NCI-H2081 treated with DMSO at 0.1 percent for 48 hours (cell line): ENCODE data around the gene MPDZ.
A peak's percentile ranks its signal among the peaks of the same experiment; 100 is the strongest.
"Not testable (repeated sequence)": the region's sequence is repeated elsewhere in the genome, so short reads cannot be mapped to it uniquely, and the experiment has no call there.

Experiments
- DNase-seq: peaks from one replicate; lab custom pipeline; 2025; lab: John Stamatoyannopoulos, UW

MPDZ gene

GRCh38 chr9:13267743-13268142, 11.7 kb downstream of the MPDZ start:
- no peak for DNase-seq

GRCh38 chr9:13266167-13266566, 13.3 kb downstream of the MPDZ start:
- no peak for DNase-seq

- no peak for DNase-seq
Observed at GRCh38 chr9:13264788-13265187, 14.7 kb downstream of the MPDZ start.

- no peak for DNase-seq
Observed at GRCh38 chr9:13263511-13263910, 16.0 kb downstream of the MPDZ start.

GRCh38 chr9:13252852-13253251, 26.6 kb downstream of the MPDZ start:
- DNase-seq: no peak

- DNase-seq: peak; percentile 27
Observed at GRCh38 chr9:13244181-13244580, 35.3 kb downstream of the MPDZ start.

- no peak for DNase-seq
Observed at GRCh38 chr9:13241283-13241682, 38.2 kb downstream of the MPDZ start.

- no peak for DNase-seq
Observed at GRCh38 chr9:13239660-13240059, 39.8 kb downstream of the MPDZ start.

GRCh38 chr9:13239208-13239607, 40.3 kb downstream of the MPDZ start:
- no peak for DNase-seq

GRCh38 chr9:13234932-13235331, 44.6 kb downstream of the MPDZ start:
- no peak for DNase-seq

GRCh38 chr9:13228431-13228830, 51.1 kb downstream of the MPDZ start:
- DNase-seq: no peak

GRCh38 chr9:13224366-13224765, 55.1 kb downstream of the MPDZ start:
- no peak for DNase-seq

- DNase-seq: not testable (repeated sequence)
Observed at GRCh38 chr9:13222733-13223132, 56.8 kb downstream of the MPDZ start.

- no peak for DNase-seq
Observed at GRCh38 chr9:13221741-13222140, 57.8 kb downstream of the MPDZ start.

GRCh38 chr9:13220837-13221236, 58.7 kb downstream of the MPDZ start:
- DNase-seq: no peak

- DNase-seq: no peak
Observed at GRCh38 chr9:13215791-13216554, 63.5 kb downstream of the MPDZ start.

- DNase-seq: no peak
Observed at GRCh38 chr9:13213998-13214397, 65.5 kb downstream of the MPDZ start.

GRCh38 chr9:13213337-13213736, 66.2 kb downstream of the MPDZ start:
- DNase-seq: peak; percentile 31

- DNase-seq: no peak
Observed at GRCh38 chr9:13210306-13210705, 69.2 kb downstream of the MPDZ start.

- no peak for DNase-seq
Observed at GRCh38 chr9:13209498-13209897, 70.0 kb downstream of the MPDZ start.

- no peak for DNase-seq
Observed at GRCh38 chr9:13205824-13206223, 73.7 kb downstream of the MPDZ start.

- no peak for DNase-seq
Observed at GRCh38 chr9:13190040-13190439, 89.5 kb downstream of the MPDZ start.

GRCh38 chr9:13189362-13189761, 90.1 kb downstream of the MPDZ start:
- DNase-seq: no peak

GRCh38 chr9:13186774-13187173, 92.7 kb downstream of the MPDZ start:
- DNase-seq: no peak
